Transverse colon (tissue), 3 donors: ENCODE data around the gene RAMP1.

Experiments
- POLR2A ChIP-seq: fragments of 450-650 bp; IDR thresholded peaks from one replicate; pipeline ENCODE4 v1.6.1; 2016; ENCODE audit warnings: antibody characterized with exemption, mild to moderate bottlenecking, moderate library complexity
- TF ChIP-seq, protein P1 (sequence below), 5 experiments: fragments of 200-600 bp in 3 of 5; fragments of 450-650 bp in 2 of 5; sonication (generic) in 3 of 5; IDR thresholded peaks; 1 replicate in 2 of 5; 2 replicates in 3 of 5; pipeline ENCODE4 v1.5.1; 2016 to 2017; ENCODE audit warnings: antibody characterized with exemption in 5 of 5, inconsistent platforms in 3 of 5, mild to moderate bottlenecking in 2 of 5, moderate library complexity in 1 of 5

DNA sequence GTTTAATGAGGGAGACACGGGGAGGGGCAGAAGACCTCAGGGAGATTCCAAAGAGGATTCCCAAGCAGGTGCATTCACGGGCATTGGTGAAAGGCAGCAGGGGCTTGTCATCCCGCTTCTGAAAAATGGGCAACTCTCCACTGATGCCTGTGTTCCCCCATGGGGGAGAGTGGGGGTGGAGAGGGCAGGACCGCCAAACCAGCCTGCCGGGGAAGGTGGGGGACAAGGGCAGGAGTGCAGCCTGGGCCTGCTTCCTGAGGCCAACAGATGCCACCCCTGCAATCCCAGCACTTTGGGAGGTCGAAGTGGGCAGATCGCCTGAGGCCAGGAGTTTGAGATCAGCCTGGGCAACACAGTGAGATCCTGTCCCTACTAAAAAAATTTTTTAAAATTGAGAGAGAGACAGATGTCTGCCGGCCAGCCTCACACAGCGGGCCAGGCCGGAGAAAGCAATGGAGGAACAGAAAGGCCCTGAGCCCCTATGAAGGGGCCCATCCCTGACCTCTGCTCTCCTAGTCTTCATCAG lies 62.6 kb downstream of the RAMP1 start:
- TF ChIP-seq, protein P1, sequence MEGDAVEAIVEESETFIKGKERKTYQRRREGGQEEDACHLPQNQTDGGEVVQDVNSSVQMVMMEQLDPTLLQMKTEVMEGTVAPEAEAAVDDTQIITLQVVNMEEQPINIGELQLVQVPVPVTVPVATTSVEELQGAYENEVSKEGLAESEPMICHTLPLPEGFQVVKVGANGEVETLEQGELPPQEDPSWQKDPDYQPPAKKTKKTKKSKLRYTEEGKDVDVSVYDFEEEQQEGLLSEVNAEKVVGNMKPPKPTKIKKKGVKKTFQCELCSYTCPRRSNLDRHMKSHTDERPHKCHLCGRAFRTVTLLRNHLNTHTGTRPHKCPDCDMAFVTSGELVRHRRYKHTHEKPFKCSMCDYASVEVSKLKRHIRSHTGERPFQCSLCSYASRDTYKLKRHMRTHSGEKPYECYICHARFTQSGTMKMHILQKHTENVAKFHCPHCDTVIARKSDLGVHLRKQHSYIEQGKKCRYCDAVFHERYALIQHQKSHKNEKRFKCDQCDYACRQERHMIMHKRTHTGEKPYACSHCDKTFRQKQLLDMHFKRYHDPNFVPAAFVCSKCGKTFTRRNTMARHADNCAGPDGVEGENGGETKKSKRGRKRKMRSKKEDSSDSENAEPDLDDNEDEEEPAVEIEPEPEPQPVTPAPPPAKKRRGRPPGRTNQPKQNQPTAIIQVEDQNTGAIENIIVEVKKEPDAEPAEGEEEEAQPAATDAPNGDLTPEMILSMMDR (IDR thresholded peaks at IDR 0.05) = no peak
- TF ChIP-seq POLR2A = no peak
